HUES48 (cell line): ENCODE results near the gene CCDC61.

Experiments
- H3K27ac ChIP-seq: one replicate; pipeline ENCODE4 v1.7.0; 2013; ENCODE audit warnings: low read depth, low read length, inconsistent platforms
- H3K27me3 ChIP-seq: 2 replicates; pipeline ENCODE4 v1.6.1; 2013; ENCODE audit warnings: mild to moderate bottlenecking, low read length; ENCODE audit not compliant: control insufficient read depth, insufficient read depth
- H3K36me3 ChIP-seq: 2 replicates; pipeline ENCODE4 v1.6.1; 2013; ENCODE audit warnings: low read length; ENCODE audit not compliant: control insufficient read depth, insufficient read depth
- H3K4me1 ChIP-seq: 2 replicates; pipeline ENCODE4 v1.6.1; 2013; ENCODE audit warnings: mild to moderate bottlenecking, low read length; ENCODE audit not compliant: control insufficient read depth, insufficient read depth
- H3K4me3 ChIP-seq: 2 replicates; pipeline ENCODE4 v1.5.1; 2013; ENCODE audit warnings: mild to moderate bottlenecking, low read depth, low read length
- H3K9ac ChIP-seq: 2 replicates; pipeline ENCODE4 v1.6.1; 2013; ENCODE audit warnings: mild to moderate bottlenecking, low read depth, low read length, moderate library complexity
- H3K9me3 ChIP-seq: 2 replicates; pipeline ENCODE4 v1.6.1; 2013; ENCODE audit warnings: low read length; ENCODE audit not compliant: control insufficient read depth, insufficient read depth

The CCDC61 gene

DNA sequence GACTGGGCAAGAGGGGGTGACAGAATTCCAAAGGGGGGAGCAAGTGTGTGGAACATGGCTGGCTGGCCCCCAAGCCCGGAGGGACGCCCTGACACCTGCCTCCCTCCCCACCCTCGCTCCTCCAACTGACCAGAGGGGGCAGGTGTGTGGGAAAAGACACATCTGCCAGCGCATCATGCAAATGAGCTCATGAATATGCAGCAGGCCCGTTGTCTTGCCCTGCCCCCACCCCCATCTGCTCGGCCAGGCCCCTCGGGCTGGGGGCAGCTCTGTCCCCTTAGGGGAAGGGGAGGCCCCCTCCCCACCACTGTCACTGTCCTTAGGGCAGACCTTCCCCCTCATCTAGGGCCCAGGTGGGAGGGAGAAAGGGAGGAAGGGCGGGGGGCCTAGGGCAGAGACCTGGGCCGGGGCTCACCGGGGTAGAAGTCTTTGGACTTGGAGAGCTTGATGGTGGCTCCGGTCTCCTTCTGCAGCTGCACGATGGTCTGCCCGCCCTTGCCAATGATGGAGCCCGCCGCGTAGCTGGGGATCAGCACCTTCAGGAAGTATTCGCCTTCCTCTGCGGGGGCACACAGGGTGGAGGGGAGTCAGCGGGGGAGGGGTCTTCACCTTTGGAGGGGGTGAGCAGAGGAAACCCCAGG is 34.6 kb upstream of the CCDC61 start:
- no peaks in the 10 kb centered on the region for H3K9me3 ChIP-seq
- peaks cover 7% of the 10 kb centered on the region; the same call in 1 of the 2 replicates for H3K36me3 ChIP-seq
- H3K4me3 ChIP-seq = peak overlapping the region; percentile 45; the same call in 1 of the 2 replicates
- H3K27ac ChIP-seq = no peak overlapping the region
- no peaks in the 10 kb centered on the region for H3K27me3 ChIP-seq
- no peak overlapping the region for H3K9ac ChIP-seq
- H3K4me1 ChIP-seq = no peaks in the 10 kb centered on the region; the same call in 1 of the 2 replicates

GRCh38 chr19:45962021-45962420 is 33.2 kb upstream of the CCDC61 start:
- peaks cover 7% of the 10 kb centered on the region; the same call in 1 of the 2 replicates for H3K36me3 ChIP-seq
- no peaks in the 10 kb centered on the region for H3K9me3 ChIP-seq
- H3K27ac ChIP-seq = no peak overlapping the region
- H3K27me3 ChIP-seq = no peaks in the 10 kb centered on the region
- no peak overlapping the region for H3K9ac ChIP-seq
- H3K4me1 ChIP-seq = peaks cover 2% of the 10 kb centered on the region; the same call in 1 of the 2 replicates
- no peak overlapping the region for H3K4me3 ChIP-seq

DNA sequence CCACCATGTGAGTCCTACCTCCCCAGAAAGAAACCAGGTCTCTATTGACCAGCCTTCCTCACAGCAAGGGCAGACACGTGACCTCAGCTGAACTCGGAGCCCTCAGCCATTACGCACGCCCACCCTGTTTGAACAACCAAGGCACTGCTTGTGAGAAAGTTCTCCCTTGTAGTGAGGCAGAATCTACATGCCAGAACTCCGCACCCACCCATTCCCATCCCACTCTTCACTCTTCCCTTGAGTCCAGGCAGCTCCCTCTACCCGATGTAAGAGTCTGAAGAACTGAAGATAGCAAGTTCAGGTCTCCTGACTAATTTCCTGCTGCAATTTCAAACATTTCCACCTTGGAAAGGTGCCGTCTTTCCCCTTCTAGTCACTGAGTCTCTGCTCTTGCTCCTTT is 28.0 kb upstream of the CCDC61 start:
- Histone ChIP-seq H3K4me3 (no peak overlapping the region), H3K27ac (no peak overlapping the region), H3K27me3 (peaks cover 4% of the 10 kb centered on the region), H3K36me3 (no peaks in the 10 kb centered on the region; the same call in 1 of the 2 replicates), H3K9me3 (no peaks in the 10 kb centered on the region), H3K9ac (no peak overlapping the region), H3K4me1 (0 out of 2 replicates have a peak, but pooled peaks cover 3% of the 10 kb centered on the region)

DNA sequence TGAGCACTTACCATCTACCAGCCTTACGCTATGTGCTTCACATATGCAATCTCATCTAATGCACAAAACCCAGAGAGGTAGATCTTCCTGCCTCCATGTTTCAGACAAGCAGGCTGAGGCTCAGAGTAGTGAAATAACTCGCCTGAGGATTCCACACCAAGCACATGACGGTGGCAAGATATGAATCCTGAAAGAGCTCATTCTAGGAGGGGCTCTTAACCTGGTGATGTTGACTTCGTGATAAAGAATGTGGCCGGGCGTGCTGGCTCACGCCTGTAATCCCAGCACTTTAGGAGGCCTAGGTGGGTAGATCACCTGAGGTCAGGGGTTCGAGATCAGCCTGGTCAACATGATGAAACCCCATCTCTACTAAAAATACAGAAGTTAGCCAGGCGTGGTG is 26.6 kb upstream of the CCDC61 start:
- Histone ChIP-seq H3K27ac (no peak overlapping the region), H3K9ac (no peak overlapping the region), H3K4me3 (no peak overlapping the region), H3K36me3 (no peaks in the 10 kb centered on the region; the same call in 1 of the 2 replicates), H3K27me3 (peaks cover 12% of the 10 kb centered on the region), H3K4me1 (0 out of 2 replicates have a peak, but pooled peaks cover 3% of the 10 kb centered on the region), H3K9me3 (no peaks in the 10 kb centered on the region)

GRCh38 chr19:45969676-45970075 is 25.6 kb upstream of the CCDC61 start:
- no peaks in the 10 kb centered on the region; the same call in 1 of the 2 replicates for H3K36me3 ChIP-seq
- H3K4me3 ChIP-seq = no peak overlapping the region
- peaks cover 12% of the 10 kb centered on the region for H3K27me3 ChIP-seq
- no peak overlapping the region for H3K27ac ChIP-seq
- no peaks in the 10 kb centered on the region for H3K9me3 ChIP-seq
- 0 out of 2 replicates have a peak, but pooled peaks cover 3% of the 10 kb centered on the region for H3K4me1 ChIP-seq
- no peak overlapping the region for H3K9ac ChIP-seq

GRCh38 chr19:45971260-45971902 is 23.9 kb upstream of the CCDC61 start:
- no peak overlapping the region for H3K9ac ChIP-seq
- 0 out of 2 replicates have a peak, but pooled peaks cover 3% of the 10 kb centered on the region for H3K4me1 ChIP-seq
- no peaks in the 10 kb centered on the region for H3K9me3 ChIP-seq
- H3K4me3 ChIP-seq = no peak overlapping the region
- peaks cover 12% of the 10 kb centered on the region for H3K27me3 ChIP-seq
- no peaks in the 10 kb centered on the region; the same call in 1 of the 2 replicates for H3K36me3 ChIP-seq
- no peak overlapping the region for H3K27ac ChIP-seq

DNA sequence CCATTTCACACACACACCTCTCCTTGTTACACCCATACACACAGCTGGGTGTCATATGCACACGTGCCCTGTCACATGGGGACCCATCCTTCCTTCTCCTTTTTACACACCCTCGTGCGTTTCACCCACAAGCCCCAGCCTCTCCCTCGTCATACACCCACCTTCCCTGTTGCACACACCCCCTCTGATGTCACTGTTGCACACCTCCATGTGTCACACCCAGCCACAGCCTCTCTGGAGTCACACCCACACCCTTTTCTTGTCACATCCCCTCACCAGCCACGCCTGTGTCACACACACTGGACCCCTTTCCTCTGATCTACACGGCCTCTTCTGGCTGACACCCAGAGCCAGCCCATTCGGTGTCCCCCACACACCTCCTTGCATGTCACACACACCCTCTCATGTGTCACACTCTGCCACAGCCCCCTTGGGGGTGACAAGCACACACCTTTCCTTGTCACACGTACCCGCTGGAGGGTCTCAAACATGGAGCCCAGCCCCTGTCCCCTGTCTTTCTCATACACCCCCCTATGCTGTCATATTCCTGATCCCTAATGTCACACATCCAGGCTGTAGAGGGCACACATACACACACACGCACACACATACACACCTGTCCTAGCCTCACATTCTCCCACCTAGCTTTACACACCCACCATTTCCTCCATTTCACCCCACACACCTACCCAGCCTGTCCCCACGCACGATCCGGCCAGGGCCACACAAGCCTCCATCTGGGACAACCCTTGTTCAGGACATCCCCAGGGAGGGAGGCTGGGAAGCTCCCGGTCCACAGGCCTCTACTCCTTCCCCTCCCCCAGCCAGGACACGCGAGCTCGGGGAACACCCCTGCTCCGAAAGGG is 23.0 kb upstream of the CCDC61 start:
- peak overlapping the region; percentile 44 for H3K4me3 ChIP-seq
- H3K4me1 ChIP-seq = no peaks in the 10 kb centered on the region
- H3K9me3 ChIP-seq = no peaks in the 10 kb centered on the region
- peaks cover 12% of the 10 kb centered on the region for H3K27me3 ChIP-seq
- H3K27ac ChIP-seq = no peak overlapping the region
- no peak overlapping the region for H3K9ac ChIP-seq
- no peaks in the 10 kb centered on the region; the same call in 1 of the 2 replicates for H3K36me3 ChIP-seq

GRCh38 chr19:45972947-45973540 is 22.2 kb upstream of the CCDC61 start:
- Histone ChIP-seq H3K27me3 (peaks cover 12% of the 10 kb centered on the region), H3K27ac (no peak overlapping the region), H3K4me3 (peak overlapping the region; percentile 44), H3K36me3 (no peaks in the 10 kb centered on the region; the same call in 1 of the 2 replicates), H3K9ac (no peak overlapping the region), H3K9me3 (no peaks in the 10 kb centered on the region), H3K4me1 (no peaks in the 10 kb centered on the region)

GRCh38 chr19:45973553-45974338 is 21.5 kb upstream of the CCDC61 start, which contains the start of gene NOVA2:
Gene NOVA2 (minus strand): TSS chr19:45973865. CDS start chr19:45973351, 514 bp downstream.
- no peak within 1 kb of the TSS for H3K9ac ChIP-seq
- peaks cover 12% of the 10 kb centered on the region for H3K27me3 ChIP-seq
- H3K4me3 ChIP-seq = peak within 1 kb of the TSS; percentile 68
- no peak within 1 kb of the TSS for H3K27ac ChIP-seq
- no peaks in the 10 kb centered on the region for H3K9me3 ChIP-seq
- H3K4me1 ChIP-seq = no peaks in the 10 kb centered on the region
- no peaks in the 10 kb centered on the region for H3K36me3 ChIP-seq
